Measurements from ENCODE around the gene COX6A2.

COX6A2 gene

DNA sequence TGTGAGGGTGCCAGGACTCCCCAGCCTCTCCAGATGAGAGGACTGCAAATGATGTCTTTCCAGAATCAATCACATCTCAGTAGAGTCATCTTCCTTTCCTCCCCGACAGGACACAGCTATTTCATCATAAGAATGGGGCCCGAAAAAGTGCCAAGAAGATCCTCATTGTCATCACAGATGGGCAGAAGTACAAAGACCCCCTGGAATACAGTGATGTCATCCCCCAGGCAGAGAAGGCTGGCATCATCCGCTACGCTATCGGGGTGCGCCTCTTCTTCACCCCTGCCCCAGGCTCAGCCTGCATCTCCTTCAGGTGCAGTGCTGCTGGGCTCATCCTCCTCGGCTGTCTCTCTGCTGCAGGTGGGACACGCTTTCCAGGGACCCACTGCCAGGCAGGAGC is 20.8 kb downstream of the COX6A2 start:
- no peak overlapping the region for H2AFZ ChIP-seq (ENCODE audit: low read length)
- H3K9me3 ChIP-seq (replicated peaks; ENCODE audit: insufficient read depth, low read length) = no peaks in the 10 kb centered on the region
- H3K4me2 ChIP-seq (ENCODE audit: low read depth, low read length) = no peak overlapping the region
- no peaks in the 10 kb centered on the region for H3K4me1 ChIP-seq (ENCODE audit: low read length)
- H3K36me3 ChIP-seq (replicated peaks; ENCODE audit: insufficient read depth, low read length) = no peaks in the 10 kb centered on the region
- no peaks in the 10 kb centered on the region for H3K9me2 ChIP-seq (replicated peaks; ENCODE audit: insufficient read depth, low read length)
- no peak overlapping the region for H3K9ac ChIP-seq (ENCODE audit: low read length)
- no peaks in the 10 kb centered on the region for H4K20me1 ChIP-seq (ENCODE audit: insufficient read depth, low read length)
- 0 out of 2 replicates have a peak, but pooled peaks cover 5% of the 10 kb centered on the region for H3K79me2 ChIP-seq (ENCODE audit: low read length)
- H3K4me3 ChIP-seq (ENCODE audit: low read length) = no peak overlapping the region
- peaks cover 40% of the 10 kb centered on the region for H3K27me3 ChIP-seq (replicated peaks; ENCODE audit: insufficient read depth, low read length)
- no peaks in the 10 kb centered on the region for H3F3A ChIP-seq (ENCODE audit: insufficient read depth, low read length)
- no peak for DNase-seq
- no peak overlapping the region for H3K27ac ChIP-seq (ENCODE audit: low read length)
- TF ChIP-seq EZH2phosphoT487 (IDR thresholded peaks at IDR 0.05; ENCODE audit: low read length) (no peak), CTCF (IDR thresholded peaks at IDR 0.05; ENCODE audit: low read length) (no peak), EZH2 (optimal IDR thresholded peaks at IDR 0.05; ENCODE audit: low read depth, low read length) (no peak)

DNA sequence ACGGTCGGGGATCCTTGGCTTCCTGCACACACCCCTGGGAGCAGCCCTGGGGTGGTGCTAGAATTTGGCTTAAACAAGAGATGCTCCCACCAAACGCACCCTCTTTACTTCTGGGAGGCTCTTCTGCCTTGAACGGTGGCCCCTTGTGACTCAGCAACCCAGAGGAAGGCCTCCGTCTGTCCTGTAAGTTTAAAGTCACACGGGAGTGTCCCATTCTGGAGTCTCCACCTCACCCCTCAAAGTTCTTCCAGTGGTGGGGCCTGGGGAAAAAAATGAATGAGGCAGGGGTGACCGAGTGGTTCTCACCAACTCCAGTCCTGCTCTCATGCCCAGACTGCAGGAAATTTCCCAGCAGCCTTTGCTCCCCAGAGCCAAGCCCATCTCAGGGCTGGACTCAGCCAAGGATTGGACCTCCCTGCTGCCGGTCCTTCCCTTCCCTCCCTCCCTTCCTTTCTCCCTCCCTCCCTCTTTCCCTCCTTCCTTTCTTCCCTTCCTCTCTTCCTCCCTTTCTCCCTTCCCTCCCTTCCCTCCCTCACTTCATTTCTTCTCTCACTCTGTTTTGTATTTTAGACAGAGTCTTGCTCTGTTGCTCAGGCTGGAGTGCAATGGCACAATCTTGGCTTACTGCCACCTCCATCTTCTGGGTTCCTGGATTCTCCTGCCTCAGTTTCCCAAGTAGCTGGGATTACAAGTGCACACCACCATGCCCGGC is 23.7 kb downstream of the COX6A2 start:
- TF ChIP-seq EZH2phosphoT487 (IDR thresholded peaks at IDR 0.05; ENCODE audit: low read length) (no peak), CTCF (IDR thresholded peaks at IDR 0.05; ENCODE audit: low read length) (no peak), EZH2 (optimal IDR thresholded peaks at IDR 0.05; ENCODE audit: low read depth, low read length) (no peak)
- Histone ChIP-seq H3K27ac (ENCODE audit: low read length) (no peak overlapping the region), H3K79me2 (ENCODE audit: low read length) (0 out of 2 replicates have a peak, but pooled peaks cover 5% of the 10 kb centered on the region), H3K36me3 (replicated peaks; ENCODE audit: insufficient read depth, low read length) (no peaks in the 10 kb centered on the region), H3K9ac (ENCODE audit: low read length) (peak overlapping the region; percentile 60; the same call in 1 of the 2 replicates), H3K27me3 (replicated peaks; ENCODE audit: insufficient read depth, low read length) (peaks cover 16% of the 10 kb centered on the region), H3K4me2 (ENCODE audit: low read depth, low read length) (peak overlapping the region; percentile 88), H3K4me1 (ENCODE audit: low read length) (no peaks in the 10 kb centered on the region), H3K4me3 (ENCODE audit: low read length) (peak overlapping the region; percentile 80), H3F3A (ENCODE audit: insufficient read depth, low read length) (no peaks in the 10 kb centered on the region), H2AFZ (ENCODE audit: low read length) (peak overlapping the region; percentile 80), H3K9me2 (replicated peaks; ENCODE audit: insufficient read depth, low read length) (no peaks in the 10 kb centered on the region), H3K9me3 (replicated peaks; ENCODE audit: insufficient read depth, low read length) (no peaks in the 10 kb centered on the region), H4K20me1 (ENCODE audit: insufficient read depth, low read length) (no peaks in the 10 kb centered on the region)
- DNase-seq = peak; percentile 14

DNA sequence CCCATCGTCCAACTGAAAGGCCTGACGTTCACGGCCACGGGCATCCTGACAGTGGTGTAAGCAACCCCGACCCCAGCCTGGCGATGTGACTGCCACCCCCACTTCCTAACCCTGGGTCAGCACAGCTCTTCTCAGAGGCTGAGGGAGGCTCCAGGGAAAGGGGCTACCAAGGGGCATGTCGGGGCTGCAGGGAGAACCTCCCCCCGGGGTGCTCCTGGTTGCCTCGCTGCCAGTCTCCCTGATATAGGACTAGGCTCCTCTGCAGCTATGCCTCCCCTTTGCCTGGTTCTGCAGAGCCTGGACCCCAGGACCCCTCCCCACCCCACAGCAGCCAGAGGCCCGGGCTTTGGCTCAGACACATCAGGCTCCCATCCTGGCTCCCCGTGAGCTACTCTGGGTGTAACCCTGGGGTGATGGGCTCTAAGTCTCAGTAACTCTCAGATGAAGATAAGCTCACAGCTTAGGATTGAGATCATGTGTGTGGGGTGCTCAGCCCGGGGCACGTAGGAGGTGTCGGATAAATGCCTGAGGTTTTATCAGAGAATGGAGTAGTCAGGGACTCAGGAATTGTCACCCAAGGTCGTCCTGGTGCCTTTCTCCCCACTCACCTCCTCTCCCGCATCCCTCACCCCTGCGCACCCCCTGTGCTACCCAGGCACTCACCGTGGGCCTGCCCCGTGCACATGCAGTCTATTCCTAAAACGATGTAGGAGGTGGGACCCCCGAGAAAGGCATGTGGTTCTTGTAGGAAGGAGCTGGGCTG is 24.4 kb downstream of the COX6A2 start:
- Histone ChIP-seq H3K9ac (ENCODE audit: low read length) (peak overlapping the region; percentile 60; the same call in 1 of the 2 replicates), H3K4me2 (ENCODE audit: low read depth, low read length) (peak overlapping the region; percentile 88), H3K4me1 (ENCODE audit: low read length) (no peaks in the 10 kb centered on the region), H4K20me1 (ENCODE audit: insufficient read depth, low read length) (no peaks in the 10 kb centered on the region), H3K36me3 (replicated peaks; ENCODE audit: insufficient read depth, low read length) (no peaks in the 10 kb centered on the region), H3K4me3 (ENCODE audit: low read length) (peak overlapping the region; percentile 80), H3K27ac (ENCODE audit: low read length) (no peak overlapping the region), H2AFZ (ENCODE audit: low read length) (peak overlapping the region; percentile 80), H3K9me3 (replicated peaks; ENCODE audit: insufficient read depth, low read length) (no peaks in the 10 kb centered on the region), H3K9me2 (replicated peaks; ENCODE audit: insufficient read depth, low read length) (no peaks in the 10 kb centered on the region), H3K79me2 (ENCODE audit: low read length) (0 out of 2 replicates have a peak, but pooled peaks cover 5% of the 10 kb centered on the region), H3F3A (ENCODE audit: insufficient read depth, low read length) (no peaks in the 10 kb centered on the region), H3K27me3 (replicated peaks; ENCODE audit: insufficient read depth, low read length) (peaks cover 11% of the 10 kb centered on the region)
- TF ChIP-seq CTCF (IDR thresholded peaks at IDR 0.05; ENCODE audit: low read length) (no peak), EZH2phosphoT487 (IDR thresholded peaks at IDR 0.05; ENCODE audit: low read length) (no peak), EZH2 (optimal IDR thresholded peaks at IDR 0.05; ENCODE audit: low read depth, low read length) (no peak)
- no peak for DNase-seq
